ENCODE data around the gene ZNF350. TPM values are rescaled to one million over a fixed set of nuclear protein-coding genes. Genes with fewer than 3 reads are reported as not detected.
"Not testable (repeated sequence)": the region's sequence is repeated elsewhere in the genome, so short reads cannot be mapped to it uniquely, and the experiment has no call there.

The ZNF350 gene
- total and polyA plus RNA-seq, 9 donors, result 9.2 to 16.6 (median 13.9) TPM

DNA sequence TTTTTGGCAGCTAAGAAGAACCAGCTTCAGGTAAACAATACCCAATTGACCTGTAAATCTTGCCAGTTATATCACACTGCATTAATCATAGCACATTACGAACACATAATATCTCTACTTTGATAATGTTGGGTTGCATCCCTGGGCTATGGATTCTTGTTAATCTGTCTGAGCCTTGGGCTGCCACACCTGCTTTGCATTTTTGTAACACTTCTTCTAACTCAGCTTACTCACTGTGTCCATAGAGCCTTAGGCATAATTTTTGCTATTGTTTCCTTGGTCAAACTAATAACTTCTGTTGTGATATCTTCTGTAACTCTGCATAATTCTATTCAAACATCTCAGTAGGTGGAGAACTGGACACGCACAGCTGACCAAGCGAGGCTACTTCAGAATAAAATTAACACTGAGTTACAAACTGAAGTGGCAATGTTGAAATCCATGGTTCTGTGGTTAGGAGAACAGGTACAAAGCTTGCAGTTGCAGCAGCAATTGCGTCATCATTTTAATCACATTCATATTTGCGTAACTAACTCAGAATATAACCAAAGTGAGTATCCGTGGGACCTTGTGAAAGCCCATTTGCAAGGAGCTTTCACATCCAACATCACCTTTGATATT, 6.4 kb downstream of the ZNF350 start:
- H3K9me3 ChIP-seq, result peaks cover 0 to 68% of the 10 kb centered on the region in 2 donors
- TF ChIP-seq EP300 (IDR thresholded peaks at IDR 0.05), result no peak
- TF ChIP-seq POLR2A (IDR thresholded peaks at IDR 0.05), result no peak
- TF ChIP-seq, protein P1, sequence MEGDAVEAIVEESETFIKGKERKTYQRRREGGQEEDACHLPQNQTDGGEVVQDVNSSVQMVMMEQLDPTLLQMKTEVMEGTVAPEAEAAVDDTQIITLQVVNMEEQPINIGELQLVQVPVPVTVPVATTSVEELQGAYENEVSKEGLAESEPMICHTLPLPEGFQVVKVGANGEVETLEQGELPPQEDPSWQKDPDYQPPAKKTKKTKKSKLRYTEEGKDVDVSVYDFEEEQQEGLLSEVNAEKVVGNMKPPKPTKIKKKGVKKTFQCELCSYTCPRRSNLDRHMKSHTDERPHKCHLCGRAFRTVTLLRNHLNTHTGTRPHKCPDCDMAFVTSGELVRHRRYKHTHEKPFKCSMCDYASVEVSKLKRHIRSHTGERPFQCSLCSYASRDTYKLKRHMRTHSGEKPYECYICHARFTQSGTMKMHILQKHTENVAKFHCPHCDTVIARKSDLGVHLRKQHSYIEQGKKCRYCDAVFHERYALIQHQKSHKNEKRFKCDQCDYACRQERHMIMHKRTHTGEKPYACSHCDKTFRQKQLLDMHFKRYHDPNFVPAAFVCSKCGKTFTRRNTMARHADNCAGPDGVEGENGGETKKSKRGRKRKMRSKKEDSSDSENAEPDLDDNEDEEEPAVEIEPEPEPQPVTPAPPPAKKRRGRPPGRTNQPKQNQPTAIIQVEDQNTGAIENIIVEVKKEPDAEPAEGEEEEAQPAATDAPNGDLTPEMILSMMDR (IDR thresholded peaks at IDR 0.05), result no peak
- WGBS, 3 donors, result 94 to 97% (median 97%) methylated on average over 6 of the region's 6 CpGs
- H3K27me3 ChIP-seq, result no peaks in the 10 kb centered on the region
- intact Hi-C loops (cut with DNase I), result no loop called here
- H3K4me3 ChIP-seq, result no peak overlapping the region
- no peaks in the 10 kb centered on the region for H3K36me3 ChIP-seq
- H3K27ac ChIP-seq, result no peak overlapping the region
- no peak for DNase-seq
- no peaks in the 10 kb centered on the region for H3K4me1 ChIP-seq (ENCODE audit: insufficient read depth)

DNA sequence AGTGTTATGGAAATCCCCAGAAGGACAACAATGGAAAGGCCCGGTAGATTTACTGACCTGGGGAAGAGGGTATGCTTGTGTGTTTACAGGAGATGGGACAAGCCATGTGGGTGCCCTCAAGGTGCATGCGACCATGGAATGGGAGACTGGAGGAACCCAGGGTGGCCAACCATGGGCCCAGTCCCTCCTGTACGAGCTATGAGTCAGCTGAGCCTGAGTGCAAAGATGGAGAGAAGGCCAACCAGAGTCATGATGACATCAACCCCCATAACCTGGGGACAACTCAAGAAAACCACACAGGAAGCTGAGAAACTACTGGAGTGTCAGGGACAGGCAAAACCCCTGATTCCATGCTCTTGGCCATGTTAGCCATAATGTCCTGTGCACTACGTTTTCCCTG, 7.8 kb downstream of the ZNF350 start:
- DNase-seq, result no peak
- no peaks in the 10 kb centered on the region for H3K36me3 ChIP-seq
- H3K27me3 ChIP-seq, result no peaks in the 10 kb centered on the region
- WGBS, 3 donors, result 92 to 98% (median 95%) methylated on average over 4 of the region's 4 CpGs
- no peak overlapping the region for H3K4me3 ChIP-seq
- TF ChIP-seq POLR2A (IDR thresholded peaks at IDR 0.05) (no peak), EP300 (IDR thresholded peaks at IDR 0.05) (no peak)
- TF ChIP-seq, protein P1 (IDR thresholded peaks at IDR 0.05), result no peak
- H3K27ac ChIP-seq, result no peak overlapping the region
- H3K9me3 ChIP-seq, result peaks cover 0 to 80% of the 10 kb centered on the region in 2 donors
- no peaks in the 10 kb centered on the region for H3K4me1 ChIP-seq (ENCODE audit: insufficient read depth)
- intact Hi-C loops (cut with DNase I), result no loop called here

DNA sequence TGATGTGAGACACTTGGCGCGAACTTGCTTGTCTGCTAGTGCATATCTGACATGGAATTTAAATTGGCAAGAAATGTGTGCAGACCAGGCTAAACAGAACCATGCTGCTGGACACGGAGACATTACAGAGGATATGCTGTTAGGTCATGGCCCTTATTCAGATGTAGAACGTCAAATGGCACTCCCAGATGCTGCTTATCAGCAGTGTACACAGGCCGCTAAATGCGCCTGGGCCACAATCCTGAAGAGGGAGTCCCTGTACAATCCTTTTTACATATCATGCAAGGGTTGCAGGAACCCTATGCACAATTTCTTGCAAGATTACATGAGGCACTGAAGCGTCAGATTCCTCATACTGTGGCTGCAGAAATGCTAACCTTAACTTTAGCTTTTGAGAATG, 9.3 kb downstream of the ZNF350 start:
- intact Hi-C loops (cut with DNase I), result no loop called here

DNA sequence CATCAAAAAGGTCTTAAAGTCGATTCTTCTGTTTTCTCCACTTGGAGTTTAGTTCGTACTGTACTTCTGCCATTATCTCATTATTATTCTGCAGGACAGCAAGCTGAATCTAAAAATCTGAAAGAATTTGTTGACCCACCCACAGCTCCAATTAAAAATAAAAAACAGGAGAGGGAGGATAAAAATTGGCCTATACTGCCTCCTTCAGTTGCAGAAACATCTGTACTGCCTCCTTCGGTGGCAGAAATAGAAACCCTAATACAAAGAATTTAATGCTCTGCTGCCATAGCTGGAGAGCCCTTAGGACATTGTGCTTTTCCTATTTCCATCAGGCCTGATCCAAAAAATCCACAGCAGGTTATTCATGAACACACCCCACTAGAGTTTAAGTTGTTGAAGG, 9.8 kb downstream of the ZNF350 start:
- peaks cover 6% of the 10 kb centered on the region for H3K36me3 ChIP-seq
- 90 to 98% (median 97%) methylated on average over 3 of the region's 3 CpGs for WGBS, 3 donors
- H3K27me3 ChIP-seq, result no peaks in the 10 kb centered on the region
- DNase-seq, result no peak
- intact Hi-C loops (cut with DNase I), result no loop called here
- no peak overlapping the region for H3K4me3 ChIP-seq
- peaks cover 7 to 87% of the 10 kb centered on the region in 2 donors for H3K9me3 ChIP-seq
- no peaks in the 10 kb centered on the region for H3K4me1 ChIP-seq (ENCODE audit: insufficient read depth)
- H3K27ac ChIP-seq, result no peak overlapping the region
- TF ChIP-seq, protein P1 (IDR thresholded peaks at IDR 0.05), result no peak
- TF ChIP-seq POLR2A (IDR thresholded peaks at IDR 0.05), result no peak
- TF ChIP-seq EP300 (IDR thresholded peaks at IDR 0.05), result no peak

More for the DNA sequence above, 9.3 kb downstream of the ZNF350 start:
- TF ChIP-seq POLR2A (IDR thresholded peaks at IDR 0.05) (no peak), EP300 (IDR thresholded peaks at IDR 0.05) (no peak)
- TF ChIP-seq, protein P1 (IDR thresholded peaks at IDR 0.05), result no peak
- no peak for DNase-seq
- H3K27me3 ChIP-seq, result no peaks in the 10 kb centered on the region
- peaks cover 5 to 82% of the 10 kb centered on the region in 2 donors for H3K9me3 ChIP-seq
- H3K36me3 ChIP-seq, result peaks cover 6% of the 10 kb centered on the region
- 85 to 88% (median 86%) methylated on average over 7 of the region's 7 CpGs for WGBS, 3 donors
- H3K4me1 ChIP-seq (ENCODE audit: insufficient read depth), result no peaks in the 10 kb centered on the region
- no peak overlapping the region for H3K27ac ChIP-seq
- H3K4me3 ChIP-seq, result no peak overlapping the region

DNA sequence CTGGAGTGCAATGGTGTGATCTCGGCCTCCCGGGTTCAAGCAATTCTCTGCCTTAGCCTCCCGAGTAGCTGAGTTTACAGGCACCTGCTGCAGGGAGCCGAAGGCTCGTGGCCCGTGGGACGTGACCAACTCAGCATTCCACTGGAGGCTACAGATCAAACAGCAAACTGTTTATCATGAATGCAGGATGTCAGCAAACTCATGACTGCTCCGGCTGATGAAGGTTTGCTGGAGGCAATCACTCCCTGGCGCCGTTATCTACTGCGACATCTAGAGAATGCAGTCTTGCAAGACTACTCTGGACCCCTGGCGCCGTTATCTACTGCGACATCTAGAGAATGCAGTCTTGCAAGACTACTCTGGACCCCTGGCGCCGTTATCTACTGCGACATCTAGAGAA, 10.9 kb downstream of the ZNF350 start:
- H3K27me3 ChIP-seq; H3K36me3 ChIP-seq; DNase-seq; H3K4me3 ChIP-seq; intact Hi-C loops (cut with DNase I); H3K4me1 ChIP-seq (ENCODE audit: insufficient read depth); H3K27ac ChIP-seq: not testable (repeated sequence)
- WGBS, 3 donors, result 96 to 97% (median 97%) methylated on average over 17 of the region's 17 CpGs
- peaks cover 17 to 91% of the 10 kb centered on the region in 2 donors for H3K9me3 ChIP-seq
